Kidney epithelial cell (primary cell): ENCODE measurements around the gene PYGO2. TPM values are rescaled to one million over a fixed set of nuclear protein-coding genes. Genes with fewer than 3 reads are reported as not detected.

ENCODE experiments used
- total RNA-seq: library from RNA; depleted of rRNA; stranded (reverse); fragments of >200 nt; gene quantifications from 2 replicates; pipeline ENCODE4 v1.2.3, GENCODE V29; 2015

The PYGO2 gene
- total RNA-seq, 1 donor from 2014 or later: 21.2 TPM

Other genes starting within 250 kb of the PYGO2 start
- 0.04 and 0.34 TPM in 2 replicates for gene KCNN3, start 91.5 kb downstream of the PYGO2 start, total RNA-seq
- 9.7 and 13.6 TPM in 2 replicates for gene PMVK, start 25.1 kb downstream of the PYGO2 start, total RNA-seq
- 88.2 and 102 TPM in 2 replicates for gene PBXIP1, start 5.7 kb downstream of the PYGO2 start, total RNA-seq
- 176 and 183 TPM in 2 replicates for gene SHC1, start 9.0 kb upstream of the PYGO2 start, total RNA-seq
- 67.4 and 72.4 TPM in 2 replicates for gene CKS1B, start 12.9 kb upstream of the PYGO2 start, total RNA-seq
- gene FLAD1, start 21.6 kb upstream of the PYGO2 start, total RNA-seq: 53.0 and 60.9 TPM in 2 replicates
- 1.6 TPM in 1 of 2 replicates, not detected in the other for gene LENEP, start 31.8 kb upstream of the PYGO2 start, total RNA-seq
- 28.0 and 40.3 TPM in 2 replicates for gene ZBTB7B, start 41.0 kb upstream of the PYGO2 start, total RNA-seq
- gene DCST2, start 72.0 kb upstream of the PYGO2 start, total RNA-seq: 0.27 TPM in 1 of 2 replicates, not detected in the other
- not detected in 2 replicates for gene DCST1, start 72.0 kb upstream of the PYGO2 start, total RNA-seq
- gene ADAM15, start 89.5 kb upstream of the PYGO2 start, total RNA-seq: 186 and 209 TPM in 2 replicates
- gene EFNA4, start 102.0 kb upstream of the PYGO2 start, total RNA-seq: 16.8 and 19.9 TPM in 2 replicates
- gene EFNA3, start 117.1 kb upstream of the PYGO2 start, total RNA-seq: 1.6 and 1.7 TPM in 2 replicates
- 126 and 166 TPM in 2 replicates for gene EFNA1, start 166.1 kb upstream of the PYGO2 start, total RNA-seq
- gene SLC50A1, start 174.1 kb upstream of the PYGO2 start, total RNA-seq: 26.6 and 28.7 TPM in 2 replicates
- gene DPM3, start 178.7 kb upstream of the PYGO2 start, total RNA-seq: 36.4 and 74.9 TPM in 2 replicates
- 207 and 241 TPM in 2 replicates for gene KRTCAP2, start 211.5 kb upstream of the PYGO2 start, total RNA-seq
- gene TRIM46, start 212.1 kb upstream of the PYGO2 start, total RNA-seq: 7.1 and 9.1 TPM in 2 replicates
- 51.5 and 58.1 TPM in 2 replicates for gene THBS3, start 246.1 kb upstream of the PYGO2 start, total RNA-seq
- gene MTX1, start 246.9 kb upstream of the PYGO2 start, total RNA-seq: 79.3 and 84.3 TPM in 2 replicates